NCI-H526 treated with DMSO at 0.1 percent for 48 hours (cell line): Measurements from ENCODE around the gene TRAT1.
"Not testable (repeated sequence)": the region's sequence is repeated elsewhere in the genome, so short reads cannot be mapped to it uniquely, and the experiment has no call there.

Source experiments
- DNase-seq: peaks from one replicate; lab custom pipeline; 2025; lab: John Stamatoyannopoulos, UW

Gene TRAT1, protein sequence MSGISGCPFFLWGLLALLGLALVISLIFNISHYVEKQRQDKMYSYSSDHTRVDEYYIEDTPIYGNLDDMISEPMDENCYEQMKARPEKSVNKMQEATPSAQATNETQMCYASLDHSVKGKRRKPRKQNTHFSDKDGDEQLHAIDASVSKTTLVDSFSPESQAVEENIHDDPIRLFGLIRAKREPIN

DNA sequence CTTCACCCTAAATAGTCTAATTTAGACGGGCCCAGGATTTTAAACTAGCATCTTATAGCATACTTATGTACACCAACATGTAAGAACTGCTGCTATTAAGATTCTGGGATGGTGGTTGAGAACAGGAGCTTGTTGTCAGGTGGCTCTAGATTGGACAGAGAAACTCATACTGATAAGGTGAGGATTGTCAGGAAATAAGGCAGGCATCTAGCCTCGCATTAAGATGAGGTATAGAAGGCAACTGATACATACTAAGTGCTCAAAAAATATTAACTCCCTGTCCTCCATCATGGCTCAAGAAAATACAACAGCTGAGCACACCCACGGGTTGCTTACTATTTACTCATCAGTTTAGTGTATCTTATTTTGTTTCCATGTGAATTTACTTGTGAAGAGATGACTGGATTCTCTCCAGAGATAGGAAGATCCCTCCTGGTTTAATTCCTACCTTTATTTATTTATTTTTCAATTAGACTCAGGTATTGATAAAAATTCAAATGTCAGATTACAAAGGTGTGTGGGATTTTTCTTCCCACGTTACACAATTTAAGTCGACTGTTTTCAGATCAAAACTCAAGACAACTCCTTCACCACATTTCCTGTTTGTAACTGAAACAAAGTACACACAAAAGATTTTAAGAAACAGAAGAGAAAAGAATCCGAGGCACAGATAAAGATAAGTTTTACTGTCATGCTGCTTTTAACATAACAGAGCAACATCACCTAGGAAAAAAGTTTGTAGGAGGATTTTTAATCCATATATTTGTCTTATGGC is at the start of gene TRAT1:
Gene TRAT1, plus strand, starts transcription at position 664 of the 775 bp plus-strand sequence. CDS start 142 bp downstream, outside the sequence.
- no peak for DNase-seq

DNA sequence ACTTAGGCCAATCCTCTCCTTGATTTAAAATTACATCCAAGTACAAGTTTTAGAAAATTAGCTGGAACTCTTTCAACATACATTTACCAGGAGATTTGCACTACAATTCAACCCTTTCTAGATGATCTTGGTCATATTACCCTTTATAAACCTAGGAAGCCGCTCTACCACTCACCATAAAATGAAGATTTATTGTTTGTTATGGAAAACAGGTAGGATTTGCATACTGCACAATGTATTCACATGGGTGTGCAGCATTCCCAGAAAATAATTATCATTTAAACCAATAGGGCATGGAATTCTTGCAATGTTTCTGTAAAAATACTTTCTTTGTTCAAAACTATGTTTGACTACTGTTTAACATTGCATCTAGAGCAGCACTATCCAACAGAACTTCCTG is 46.9 kb upstream of the TRAT1 start:
- peak; percentile 88 for DNase-seq

DNA sequence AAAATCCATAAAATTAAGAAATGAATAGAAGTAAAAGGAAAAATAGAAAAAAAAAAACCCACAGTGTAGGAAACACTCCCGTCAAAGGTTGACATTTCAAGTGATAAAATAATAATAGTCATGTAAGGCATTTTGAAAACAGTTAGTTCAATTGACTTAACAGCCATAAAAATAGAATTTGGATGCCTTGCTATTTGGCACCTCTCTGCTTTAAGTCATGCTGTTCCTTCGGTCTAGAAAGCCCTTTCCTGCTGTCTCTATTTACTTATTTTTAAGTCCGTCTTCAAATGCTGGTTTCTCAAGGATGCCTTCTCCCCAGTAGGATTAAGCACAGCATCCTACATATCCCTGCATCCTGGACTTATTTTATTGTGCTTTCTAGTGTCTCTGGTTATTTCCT is 43.1 kb upstream of the TRAT1 start:
- DNase-seq, result no peak

DNA sequence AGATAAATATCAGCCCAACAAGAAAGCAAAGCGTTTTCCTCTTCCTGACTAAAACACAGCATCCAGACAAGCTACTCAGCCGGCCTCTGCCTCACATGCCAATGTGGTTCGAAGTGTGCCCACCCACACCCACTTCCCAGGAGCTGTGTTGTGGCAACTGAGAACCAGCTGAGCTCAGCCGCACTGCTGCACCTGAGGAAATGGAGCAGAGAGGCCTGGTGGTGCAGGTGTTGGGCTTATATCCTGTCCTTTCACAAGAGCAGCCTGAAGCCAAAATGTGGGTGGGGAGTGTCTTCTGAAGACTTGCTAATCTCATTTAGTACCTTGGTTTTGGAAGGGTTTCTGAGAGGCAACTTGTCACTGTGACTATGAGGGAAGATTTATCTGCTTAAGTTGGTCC is 42.4 kb upstream of the TRAT1 start:
- DNase-seq, result no peak

DNA sequence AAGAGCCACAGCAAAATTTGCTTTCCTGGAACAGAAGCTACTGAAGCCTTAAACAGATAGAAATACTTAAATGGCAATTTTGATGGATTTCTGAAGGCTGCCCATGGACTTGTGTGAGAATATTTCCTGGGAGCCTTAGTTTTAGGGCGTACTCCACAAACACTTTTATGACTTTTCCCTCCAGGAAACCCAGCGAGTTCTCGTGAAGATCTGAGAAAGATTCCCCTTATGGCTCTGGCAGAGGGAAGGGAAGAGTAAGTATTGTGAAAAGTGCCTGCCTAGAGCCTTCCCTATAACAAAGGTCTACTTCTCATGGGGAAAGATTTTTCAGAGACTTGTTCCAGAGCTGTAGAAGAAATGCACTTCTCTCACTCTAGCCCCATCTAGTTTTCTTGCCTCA is 31.1 kb upstream of the TRAT1 start:
- no peak for DNase-seq

DNA sequence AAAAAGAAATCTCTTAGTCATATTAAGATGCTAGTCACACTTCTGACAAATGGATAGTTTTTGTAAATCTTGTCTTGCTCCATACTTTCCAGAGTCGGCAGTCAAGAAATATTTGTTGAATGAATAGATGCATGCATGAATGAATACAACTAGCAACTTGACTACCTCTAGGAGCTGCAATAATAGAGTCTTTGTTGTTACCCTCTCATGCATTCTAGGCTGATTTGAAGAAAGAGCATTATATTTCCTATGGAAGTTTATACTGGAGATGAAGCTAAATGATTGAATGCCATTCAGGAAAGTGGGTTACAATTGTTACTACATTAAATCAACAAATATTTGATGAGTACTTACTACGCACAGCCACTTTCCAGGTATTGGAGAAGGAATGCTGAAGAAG is 18.1 kb upstream of the TRAT1 start:
- DNase-seq, result peak; percentile 39

DNA sequence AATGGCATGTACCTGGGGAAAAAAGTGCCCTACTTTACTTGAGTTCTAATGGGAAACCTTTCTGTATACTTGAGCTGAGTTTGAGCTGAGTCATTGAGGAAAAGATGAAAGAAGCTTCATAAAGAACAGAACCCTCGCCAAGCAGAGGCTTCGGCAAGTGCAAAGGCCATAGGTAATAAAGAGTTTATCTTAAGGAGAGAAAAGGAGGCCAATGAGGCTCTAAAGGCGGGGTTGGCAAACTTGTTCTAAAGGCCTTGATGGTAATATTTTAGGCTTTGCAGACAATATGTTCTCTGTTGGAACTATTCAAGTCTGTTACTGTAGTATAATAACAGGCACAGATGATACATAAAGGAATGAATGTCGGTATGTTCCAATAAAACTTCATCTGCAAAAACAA is 17.6 kb upstream of the TRAT1 start:
- no peak for DNase-seq

DNA sequence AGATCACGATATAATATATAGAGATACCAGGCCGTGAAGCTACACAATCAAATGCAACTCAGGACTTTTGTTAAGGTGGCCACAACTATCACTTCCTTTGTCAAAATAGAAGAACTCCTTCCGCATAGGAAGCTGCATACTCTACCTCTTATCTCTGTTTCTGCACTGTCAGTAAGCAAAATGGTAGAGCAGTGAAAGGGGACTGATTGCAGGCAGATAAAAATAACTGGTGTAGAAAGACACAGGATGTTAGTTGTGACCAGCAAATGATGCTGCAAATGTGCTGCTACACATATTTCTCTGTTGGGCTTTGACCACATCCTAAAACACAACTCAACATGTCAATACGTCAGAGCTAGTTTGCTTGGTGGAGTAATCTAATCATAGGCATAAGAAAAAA is 16.3 kb upstream of the TRAT1 start:
- DNase-seq, result no peak

DNA sequence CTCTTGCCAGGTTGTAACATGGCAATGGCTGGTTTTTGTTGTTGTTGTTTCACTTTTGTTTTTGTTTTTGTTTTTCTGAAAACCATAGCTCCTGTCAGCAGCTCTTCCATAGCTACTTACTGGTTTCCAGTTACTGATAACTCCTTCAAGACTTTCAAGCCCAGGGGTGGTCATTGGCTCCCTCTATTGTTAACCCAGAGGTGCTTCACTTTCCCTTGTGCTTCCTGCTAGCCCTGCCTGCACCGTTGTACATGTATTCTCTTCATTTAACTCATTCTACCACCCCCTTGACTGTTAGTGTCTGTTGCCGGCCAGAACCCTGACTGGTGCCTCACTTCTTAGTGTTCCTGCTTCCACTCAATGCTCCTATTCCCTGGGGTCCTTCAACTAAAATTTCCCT is 4.2 kb upstream of the TRAT1 start:
- DNase-seq, result no peak

DNA sequence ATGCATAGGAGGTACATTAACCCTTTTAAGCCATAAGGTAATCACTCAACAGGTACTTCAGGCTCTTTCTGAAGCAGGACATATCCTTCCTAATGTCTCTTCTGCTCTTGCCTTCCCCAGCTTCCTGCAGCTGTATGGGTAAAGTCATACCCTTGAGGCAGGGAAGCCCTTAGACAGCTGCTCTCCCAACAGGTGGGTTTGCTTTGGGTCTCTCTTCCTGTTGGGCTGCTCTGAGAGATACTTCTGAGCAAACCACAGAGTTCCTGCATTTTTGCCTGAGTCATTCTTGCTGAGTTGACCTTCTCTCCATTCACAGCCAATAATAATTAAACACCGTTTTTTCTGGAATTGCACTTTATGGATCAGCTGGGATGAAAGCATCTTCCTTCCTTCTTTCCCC is 2.0 kb upstream of the TRAT1 start:
- DNase-seq, result no peak

DNA sequence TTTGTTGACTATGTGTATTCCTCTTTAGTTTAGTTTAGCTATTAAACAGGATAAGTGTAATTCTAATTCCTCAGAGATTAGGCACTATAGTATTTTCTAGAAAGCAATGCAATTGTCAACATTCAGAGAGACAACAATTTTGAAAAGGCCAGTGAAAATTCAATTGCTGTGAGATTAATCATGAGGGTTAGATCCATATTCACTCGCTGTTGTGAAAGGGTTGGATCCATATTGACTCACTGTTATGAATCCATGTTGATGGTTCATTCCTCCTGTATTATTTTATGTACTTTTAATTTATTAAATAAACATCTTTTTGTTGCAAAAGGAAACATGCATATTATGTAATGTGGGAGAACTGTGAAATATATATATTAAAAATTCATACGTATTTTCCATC is 641 bp downstream of the TRAT1 start:
- no peak for DNase-seq

DNA sequence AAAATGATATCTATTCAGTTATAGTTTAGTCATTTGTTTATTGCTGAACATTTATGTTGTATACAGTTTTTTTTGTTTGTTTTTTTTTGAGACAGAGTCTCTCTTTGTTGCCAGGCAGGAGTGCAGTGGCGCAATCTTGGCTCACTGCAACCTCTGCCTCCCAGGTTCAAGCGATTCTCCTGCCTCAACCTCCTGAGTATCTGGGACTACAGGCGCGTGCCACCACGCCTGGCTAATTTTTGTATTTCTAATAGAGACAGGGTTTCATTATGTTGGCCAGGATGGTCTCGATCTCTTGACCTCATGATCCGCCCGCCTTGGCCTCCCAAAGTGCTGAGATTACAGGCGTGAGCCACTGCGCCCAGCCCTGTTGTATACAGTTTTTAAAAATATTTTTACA is 1.2 kb downstream of the TRAT1 start:
- DNase-seq, result not testable (repeated sequence)

DNA sequence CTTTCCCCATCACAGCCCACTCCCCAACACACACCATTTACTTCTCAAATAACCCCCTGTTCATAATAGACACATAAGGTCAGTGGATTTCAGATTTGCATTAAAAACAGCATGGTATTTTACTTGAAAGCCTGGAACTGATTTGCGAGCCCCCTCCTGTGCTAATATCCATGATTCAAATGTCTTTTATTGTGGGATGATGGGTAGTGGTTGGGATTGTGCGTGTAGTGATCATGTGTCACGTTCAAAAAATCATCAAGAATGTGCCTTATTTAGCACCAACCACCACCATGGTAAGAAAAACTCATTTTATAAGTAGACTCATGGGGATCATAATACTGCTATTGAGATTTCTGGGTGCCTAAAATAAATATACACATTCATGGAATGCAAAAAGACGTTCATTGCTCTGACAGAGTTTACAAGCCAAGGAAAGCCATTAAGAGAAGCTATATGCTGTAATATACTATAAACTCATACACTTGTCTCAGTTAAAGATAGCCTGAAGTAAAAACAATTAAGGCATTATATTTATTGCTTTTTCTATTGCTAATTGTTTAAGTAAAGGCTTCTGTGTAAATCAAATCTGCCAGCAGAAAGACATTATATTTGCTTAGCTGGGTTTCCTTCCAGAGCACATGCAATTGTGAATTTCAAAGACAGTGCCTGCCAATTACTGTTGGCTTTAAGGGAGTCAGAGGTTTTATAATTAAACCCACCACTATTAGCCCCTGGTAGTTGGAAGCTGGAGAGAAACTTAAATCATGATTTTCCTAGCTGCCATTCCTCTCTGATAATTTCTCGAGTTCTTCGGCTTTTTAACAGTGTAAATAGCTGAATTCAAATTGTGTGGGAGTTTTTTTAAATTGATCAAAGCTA is 4.0 kb downstream of the TRAT1 start:
- no peak for DNase-seq

DNA sequence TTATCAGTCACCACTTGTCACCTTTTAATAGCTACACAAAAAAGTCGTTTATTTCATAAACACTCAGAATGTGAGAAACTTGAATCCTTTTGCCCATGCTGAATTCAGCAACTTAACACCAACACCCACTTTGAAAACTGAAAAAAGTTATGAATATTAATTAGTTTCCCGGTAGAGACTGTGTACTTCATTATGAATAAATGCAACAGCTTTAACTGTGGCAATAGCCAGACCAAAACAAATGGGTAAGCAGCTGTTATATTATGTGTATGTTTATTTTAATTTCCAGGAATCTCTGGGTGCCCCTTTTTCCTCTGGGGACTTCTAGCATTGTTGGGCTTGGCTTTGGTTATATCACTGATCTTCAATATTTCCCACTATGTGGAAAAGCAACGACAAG is 7.8 kb downstream of the TRAT1 start:
- DNase-seq, result no peak

DNA sequence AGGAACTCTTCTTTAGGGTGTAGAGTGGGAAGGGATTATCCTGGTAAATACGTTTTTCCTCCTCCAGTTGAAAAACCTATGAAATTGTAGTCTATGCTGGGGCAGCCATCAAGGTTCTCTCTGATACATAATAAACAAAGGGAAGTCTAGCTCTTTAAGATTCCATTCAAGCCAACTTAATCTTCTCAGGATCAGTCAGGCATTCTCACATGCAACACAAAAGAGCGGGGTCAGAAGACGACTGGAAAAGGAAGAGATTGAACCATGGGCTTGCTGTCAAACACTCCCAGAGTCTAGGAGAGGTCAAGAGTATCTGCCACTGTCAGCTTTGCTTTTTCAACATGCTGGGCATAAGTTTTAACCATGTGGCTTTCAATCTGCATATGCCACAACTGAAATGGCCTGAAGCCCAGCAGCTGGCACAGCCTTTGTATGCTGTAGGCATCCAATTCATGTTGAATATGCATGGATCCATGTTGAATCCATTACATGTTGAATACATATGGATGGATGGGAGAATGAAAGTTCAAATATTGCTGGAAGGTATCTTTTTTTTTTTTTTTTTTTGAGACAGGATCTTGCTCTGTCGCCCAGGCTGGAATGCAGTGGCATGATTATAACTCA is 8.5 kb downstream of the TRAT1 start:
- DNase-seq, result no peak

DNA sequence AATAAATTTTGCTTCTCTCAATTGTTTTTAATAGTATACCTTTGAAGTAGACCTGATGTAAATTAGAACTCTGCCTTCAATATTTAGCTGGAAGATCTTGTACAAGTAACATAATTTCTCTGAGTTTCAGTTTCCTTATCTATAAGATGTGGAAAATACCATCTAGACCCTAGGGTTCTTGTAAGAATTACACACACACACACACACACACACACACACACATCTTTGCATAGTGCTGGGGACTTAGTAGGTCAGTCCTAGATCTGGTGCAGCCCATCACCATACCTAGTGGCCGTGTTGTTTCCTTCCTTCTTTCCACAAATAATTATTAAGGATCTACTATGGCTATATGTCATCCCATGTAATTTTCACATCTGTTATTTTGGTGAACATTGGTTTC is 11.0 kb downstream of the TRAT1 start:
- no peak for DNase-seq

DNA sequence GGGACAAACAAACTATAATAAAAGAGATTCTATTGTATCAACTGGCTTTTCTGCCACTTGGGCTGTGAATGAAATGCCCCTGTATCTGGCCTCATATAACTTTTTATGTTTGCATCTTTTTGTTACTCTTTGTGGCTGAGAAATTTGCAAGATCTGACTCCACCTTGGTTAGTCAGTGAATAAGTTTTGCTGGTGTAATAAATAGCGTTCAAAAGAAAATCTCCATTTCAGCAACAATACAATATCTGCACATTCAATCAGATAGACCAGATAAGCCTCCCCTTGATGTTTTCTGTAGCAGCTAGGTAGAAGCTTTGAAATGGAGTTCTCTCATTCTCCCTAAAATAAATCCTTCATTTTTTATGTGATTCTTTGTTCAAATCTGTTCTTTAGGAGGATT is 12.0 kb downstream of the TRAT1 start:
- DNase-seq, result no peak

DNA sequence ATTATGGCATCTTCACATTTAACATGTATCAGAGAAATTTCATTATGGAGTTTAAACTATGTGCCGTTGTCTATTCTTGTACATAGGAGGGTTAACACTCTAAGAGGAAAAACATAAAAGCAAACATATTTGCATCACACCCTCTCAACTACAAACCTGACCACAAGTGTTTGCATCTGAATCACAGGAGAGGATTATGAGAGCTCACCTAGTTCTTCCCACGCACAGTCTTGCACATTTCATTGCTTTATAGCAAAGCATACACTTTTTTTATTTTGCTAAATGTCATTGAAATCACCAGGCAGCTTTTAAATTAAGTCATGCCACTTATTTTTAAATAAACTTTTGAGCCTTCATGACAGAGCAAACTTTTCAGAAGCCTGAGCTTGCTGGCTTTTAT is 12.5 kb downstream of the TRAT1 start:
- DNase-seq, result no peak

DNA sequence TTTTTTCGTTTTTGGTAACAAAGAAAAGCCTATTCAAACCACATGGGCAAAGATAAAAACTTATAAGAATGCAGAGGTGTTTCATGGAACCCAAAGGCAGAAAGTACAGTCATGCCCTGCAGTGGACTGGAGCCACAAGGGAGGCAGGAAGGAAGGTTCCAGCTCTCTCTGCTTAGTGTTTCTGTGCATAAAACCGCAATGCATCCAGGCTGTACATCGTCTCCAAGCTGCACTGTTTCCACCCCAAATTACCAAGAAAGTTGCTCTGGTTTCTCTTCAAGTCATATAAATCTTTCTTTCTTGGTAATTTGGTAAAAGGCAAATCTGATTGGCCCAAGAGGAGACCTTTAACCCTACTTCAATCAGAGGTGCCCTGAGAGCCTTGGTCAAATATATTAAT is 15.8 kb downstream of the TRAT1 start:
- DNase-seq, result no peak

DNA sequence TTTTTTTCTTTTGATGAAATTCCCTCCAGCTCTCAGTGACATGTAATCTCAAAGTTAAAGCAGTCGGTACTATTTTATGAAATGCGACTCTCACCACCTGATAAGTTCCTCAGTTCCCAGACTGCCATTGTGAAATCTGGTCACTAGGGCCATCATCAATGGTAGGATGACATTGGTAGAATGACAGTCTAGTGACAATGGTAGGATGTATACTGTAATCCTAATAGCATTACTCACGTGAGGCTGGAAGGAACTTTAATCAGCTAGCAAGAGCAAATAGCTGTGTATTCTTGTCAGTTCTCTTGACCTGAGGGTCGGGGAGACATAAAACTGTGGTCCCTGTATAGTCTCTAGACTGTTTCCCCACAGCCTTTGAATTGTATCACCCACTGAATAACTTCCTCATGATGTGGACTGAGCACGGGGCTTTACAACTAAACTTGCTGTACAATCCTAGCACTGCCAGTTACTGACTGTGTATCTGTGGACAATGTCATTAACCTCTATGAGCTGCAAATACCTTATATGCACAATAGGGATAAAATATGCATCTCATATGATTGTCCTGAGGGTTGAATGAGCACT is 23.2 kb downstream of the TRAT1 start:
- no peak for DNase-seq

DNA sequence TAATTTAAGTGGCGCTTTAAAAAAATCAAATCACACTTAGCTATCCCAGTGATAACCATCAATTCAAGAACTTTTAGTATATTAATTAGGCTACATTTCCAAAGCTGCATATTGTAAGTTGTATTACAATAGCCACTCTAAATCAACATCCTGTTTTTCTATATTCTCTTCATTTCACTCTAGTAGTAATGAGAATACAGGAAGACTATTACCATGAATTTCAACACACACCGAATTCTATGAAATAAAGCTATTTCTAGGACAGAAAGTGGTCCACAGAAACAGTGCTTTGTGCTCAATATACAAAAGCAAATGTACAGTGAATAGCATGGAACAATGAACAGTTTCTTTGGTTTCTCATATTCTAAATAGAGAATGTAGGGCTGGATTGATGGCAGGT is 24.6 kb downstream of the TRAT1 start:
- no peak for DNase-seq

DNA sequence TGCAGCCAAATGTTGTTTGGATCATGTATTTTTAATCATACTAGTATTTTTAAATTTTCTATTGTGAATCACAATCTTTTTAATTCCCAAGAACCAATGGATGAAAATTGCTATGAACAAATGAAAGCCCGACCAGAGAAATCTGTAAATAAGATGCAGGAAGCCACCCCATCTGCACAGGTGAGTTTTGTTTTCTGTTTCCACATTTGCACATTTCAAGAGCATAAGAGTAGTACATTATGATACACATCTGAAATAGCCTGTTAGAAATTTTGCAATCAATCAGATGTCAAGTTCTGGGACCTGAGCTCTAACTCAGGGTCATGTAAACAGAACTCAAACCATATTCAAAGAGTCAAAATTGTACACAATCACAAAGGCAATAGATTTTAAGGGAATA is 26.5 kb downstream of the TRAT1 start:
- DNase-seq, result no peak
